ENCODE results near the gene ZP1. TPM values are rescaled to one million over a fixed set of nuclear protein-coding genes. Genes with fewer than 3 reads are reported as not detected.

Gene ZP1
- total RNA-seq, 1 donor, result not detected

DNA sequence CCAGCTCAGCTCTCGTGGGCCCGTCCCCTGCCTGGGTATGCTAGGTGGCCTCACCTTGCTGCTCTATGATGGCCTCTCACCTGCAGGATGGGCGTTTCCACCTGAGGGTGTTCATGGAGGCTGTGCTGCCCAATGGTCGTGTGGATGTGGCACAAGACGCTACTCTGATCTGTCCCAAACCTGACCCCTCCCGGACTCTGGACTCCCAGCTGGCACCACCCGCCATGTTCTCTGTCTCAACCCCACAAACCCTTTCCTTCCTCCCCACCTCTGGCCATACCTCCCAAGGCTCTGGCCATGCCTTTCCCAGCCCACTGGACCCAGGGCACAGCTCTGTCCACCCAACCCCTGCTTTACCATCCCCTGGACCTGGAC, 2.1 kb downstream of the ZP1 start:
- no peak for DNase-seq (ENCODE audit: low read depth)
- H3K4me3 ChIP-seq (ENCODE audit: low read depth, low read length), result no peak overlapping the region
- TF ChIP-seq, protein P1, sequence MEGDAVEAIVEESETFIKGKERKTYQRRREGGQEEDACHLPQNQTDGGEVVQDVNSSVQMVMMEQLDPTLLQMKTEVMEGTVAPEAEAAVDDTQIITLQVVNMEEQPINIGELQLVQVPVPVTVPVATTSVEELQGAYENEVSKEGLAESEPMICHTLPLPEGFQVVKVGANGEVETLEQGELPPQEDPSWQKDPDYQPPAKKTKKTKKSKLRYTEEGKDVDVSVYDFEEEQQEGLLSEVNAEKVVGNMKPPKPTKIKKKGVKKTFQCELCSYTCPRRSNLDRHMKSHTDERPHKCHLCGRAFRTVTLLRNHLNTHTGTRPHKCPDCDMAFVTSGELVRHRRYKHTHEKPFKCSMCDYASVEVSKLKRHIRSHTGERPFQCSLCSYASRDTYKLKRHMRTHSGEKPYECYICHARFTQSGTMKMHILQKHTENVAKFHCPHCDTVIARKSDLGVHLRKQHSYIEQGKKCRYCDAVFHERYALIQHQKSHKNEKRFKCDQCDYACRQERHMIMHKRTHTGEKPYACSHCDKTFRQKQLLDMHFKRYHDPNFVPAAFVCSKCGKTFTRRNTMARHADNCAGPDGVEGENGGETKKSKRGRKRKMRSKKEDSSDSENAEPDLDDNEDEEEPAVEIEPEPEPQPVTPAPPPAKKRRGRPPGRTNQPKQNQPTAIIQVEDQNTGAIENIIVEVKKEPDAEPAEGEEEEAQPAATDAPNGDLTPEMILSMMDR (IDR thresholded peaks at IDR 0.05; ENCODE audit: insufficient read depth, low read length), result no peak

GRCh38 chr11:60870276-60870675, 2.9 kb downstream of the ZP1 start:
- TF ChIP-seq, protein P1 (IDR thresholded peaks at IDR 0.05; ENCODE audit: insufficient read depth, low read length), result no peak

DNA sequence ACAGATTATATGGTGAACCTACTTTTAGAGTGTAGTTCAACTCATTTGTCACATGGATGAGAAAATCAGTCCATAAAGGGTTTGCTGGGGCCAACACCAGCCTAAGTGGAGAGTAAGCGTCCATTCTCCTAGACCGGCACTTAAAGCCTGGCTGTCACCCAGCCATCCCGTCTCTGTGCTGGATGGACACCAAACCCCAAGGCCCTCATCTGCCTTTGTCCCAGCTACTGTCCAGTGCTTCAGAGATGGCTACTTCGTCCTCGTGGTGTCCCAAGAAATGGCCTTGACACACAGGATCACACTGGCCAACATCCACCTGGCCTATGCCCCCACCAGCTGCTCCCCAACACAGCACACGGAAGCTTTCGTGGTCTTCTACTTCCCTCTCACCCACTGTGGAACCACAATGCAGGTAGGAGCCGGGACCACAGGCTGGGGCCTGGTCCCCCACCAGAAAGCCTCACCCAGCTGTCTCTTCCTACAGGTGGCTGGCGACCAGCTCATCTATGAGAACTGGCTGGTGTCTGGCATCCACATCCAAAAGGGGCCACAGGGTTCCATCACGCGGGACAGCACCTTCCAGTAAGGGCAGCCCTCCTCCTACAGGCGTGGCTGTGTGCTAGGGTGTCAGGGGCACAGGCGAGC, 3.5 kb downstream of the ZP1 start:
- no peak for DNase-seq (ENCODE audit: low read depth)
- TF ChIP-seq, protein P1 (IDR thresholded peaks at IDR 0.05; ENCODE audit: insufficient read depth, low read length), result no peak
- H3K4me3 ChIP-seq (ENCODE audit: low read depth, low read length), result no peak overlapping the region

More at GRCh38 chr11:60870276-60870675, 2.9 kb downstream of the ZP1 start:
- no peak for DNase-seq (ENCODE audit: low read depth)
- no peak overlapping the region for H3K4me3 ChIP-seq (ENCODE audit: low read depth, low read length)

GRCh38 chr11:60871378-60872061, 4.2 kb downstream of the ZP1 start:
- no peak overlapping the region for H3K4me3 ChIP-seq (ENCODE audit: low read depth, low read length)
- DNase-seq (ENCODE audit: low read depth), result peak; percentile 53
- TF ChIP-seq, protein P1 (IDR thresholded peaks at IDR 0.05; ENCODE audit: insufficient read depth, low read length), result peak; percentile 49

- H3K4me3 ChIP-seq (ENCODE audit: low read depth, low read length), result no peak overlapping the region
- peak; percentile 75 for DNase-seq (ENCODE audit: low read depth)
- TF ChIP-seq, protein P1 (IDR thresholded peaks at IDR 0.05; ENCODE audit: insufficient read depth, low read length), result no peak
Observed at GRCh38 chr11:60872124-60872960, 5.0 kb downstream of the ZP1 start.

- TF ChIP-seq, protein P1 (IDR thresholded peaks at IDR 0.05; ENCODE audit: insufficient read depth, low read length), result no peak
- DNase-seq (ENCODE audit: low read depth), result peak; percentile 29
- H3K4me3 ChIP-seq (ENCODE audit: low read depth, low read length), result no peak overlapping the region
Observed at GRCh38 chr11:60872961-60873524, 5.7 kb downstream of the ZP1 start.

Data from fibroblast of the aortic adventitia (primary cell).